ENCODE data around the gene TACR1.
A peak's percentile ranks its signal among the peaks of the same experiment; 100 is the strongest.
"Not testable (repeated sequence)": the region's sequence is repeated elsewhere in the genome, so short reads cannot be mapped to it uniquely, and the experiment has no call there.

Gene TACR1

DNA sequence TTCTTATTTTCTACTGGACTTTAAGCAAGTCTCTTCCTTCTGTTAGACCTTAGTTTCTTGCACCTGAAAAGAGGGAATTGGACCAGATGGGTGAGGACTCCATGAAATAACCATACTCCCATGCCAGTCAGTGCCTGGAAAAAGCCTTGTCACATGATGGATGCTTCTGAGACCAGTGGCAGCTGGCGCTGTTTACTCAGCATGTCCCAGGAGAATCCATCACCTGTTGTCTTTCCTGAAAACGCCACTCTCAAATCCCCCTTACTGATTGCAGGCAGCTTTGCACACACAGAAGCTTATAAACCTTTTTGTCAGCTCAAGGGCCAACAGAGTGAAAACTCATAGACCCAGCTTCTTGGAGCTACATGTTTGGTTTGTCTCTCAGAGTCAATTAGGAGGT is 123.2 kb downstream of the TACR1 start:
- peak; percentile 43 for DNase-seq

DNA sequence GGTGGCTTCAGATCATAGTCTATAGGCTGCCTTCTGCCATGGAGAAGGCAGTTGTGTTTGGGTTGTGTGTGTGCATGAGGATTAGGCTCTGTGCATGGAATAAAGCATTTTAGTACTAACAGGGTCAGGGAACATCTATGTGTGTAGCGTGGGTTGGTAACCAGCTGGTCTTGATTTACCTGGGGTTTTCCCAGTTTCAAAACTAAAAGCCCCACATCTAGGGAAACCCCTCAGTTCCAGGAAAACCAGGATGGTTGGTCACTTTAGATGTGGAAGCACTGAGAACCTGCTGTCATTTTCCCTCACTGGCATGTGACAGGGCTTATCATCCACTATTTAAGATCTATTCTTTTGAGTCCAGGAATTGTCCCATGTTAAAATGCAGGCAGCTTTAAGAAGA is 124.6 kb downstream of the TACR1 start:
- no peak for DNase-seq

GRCh38 chr2:75074228-75074627 is 125.1 kb downstream of the TACR1 start:
- no peak for DNase-seq

GRCh38 chr2:75071766-75072165 is 127.6 kb downstream of the TACR1 start:
- DNase-seq: no peak

DNA sequence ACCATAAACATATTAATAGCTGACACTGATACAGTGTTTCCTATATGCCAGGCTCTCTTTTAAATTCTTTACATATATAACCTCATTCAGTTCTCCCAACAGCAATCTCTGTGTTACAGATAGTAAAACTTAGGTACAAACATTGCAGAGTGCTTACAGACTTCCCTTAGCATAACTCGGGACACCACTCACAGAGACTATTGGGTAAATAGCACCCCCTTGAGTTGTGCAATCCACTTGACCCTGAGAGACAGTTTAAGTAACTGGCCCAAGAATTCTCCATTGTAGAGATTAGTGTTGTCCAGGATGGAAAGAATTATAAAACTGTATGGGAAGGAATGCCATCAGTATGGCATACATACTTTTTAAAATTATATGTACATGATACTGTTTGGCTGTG is 130.8 kb downstream of the TACR1 start:
- DNase-seq: no peak

- DNase-seq: no peak
These were observed 131.8 kb downstream of the TACR1 start for GRCh38 chr2:75067506-75067905.

GRCh38 chr2:75066121-75066902 is 133.0 kb downstream of the TACR1 start:
- no peak for DNase-seq

- DNase-seq: no peak
These were observed 133.8 kb downstream of the TACR1 start for GRCh38 chr2:75065402-75066008.

GRCh38 chr2:75064691-75065396 is 134.5 kb downstream of the TACR1 start:
- peak; percentile 63 for DNase-seq

- DNase-seq: no peak
These were observed 135.4 kb downstream of the TACR1 start for GRCh38 chr2:75063906-75064305.

- no peak for DNase-seq
These were observed 140.9 kb downstream of the TACR1 start for GRCh38 chr2:75058427-75058826.

GRCh38 chr2:75057150-75057549 is 142.2 kb downstream of the TACR1 start:
- DNase-seq: not testable (repeated sequence)

DNA sequence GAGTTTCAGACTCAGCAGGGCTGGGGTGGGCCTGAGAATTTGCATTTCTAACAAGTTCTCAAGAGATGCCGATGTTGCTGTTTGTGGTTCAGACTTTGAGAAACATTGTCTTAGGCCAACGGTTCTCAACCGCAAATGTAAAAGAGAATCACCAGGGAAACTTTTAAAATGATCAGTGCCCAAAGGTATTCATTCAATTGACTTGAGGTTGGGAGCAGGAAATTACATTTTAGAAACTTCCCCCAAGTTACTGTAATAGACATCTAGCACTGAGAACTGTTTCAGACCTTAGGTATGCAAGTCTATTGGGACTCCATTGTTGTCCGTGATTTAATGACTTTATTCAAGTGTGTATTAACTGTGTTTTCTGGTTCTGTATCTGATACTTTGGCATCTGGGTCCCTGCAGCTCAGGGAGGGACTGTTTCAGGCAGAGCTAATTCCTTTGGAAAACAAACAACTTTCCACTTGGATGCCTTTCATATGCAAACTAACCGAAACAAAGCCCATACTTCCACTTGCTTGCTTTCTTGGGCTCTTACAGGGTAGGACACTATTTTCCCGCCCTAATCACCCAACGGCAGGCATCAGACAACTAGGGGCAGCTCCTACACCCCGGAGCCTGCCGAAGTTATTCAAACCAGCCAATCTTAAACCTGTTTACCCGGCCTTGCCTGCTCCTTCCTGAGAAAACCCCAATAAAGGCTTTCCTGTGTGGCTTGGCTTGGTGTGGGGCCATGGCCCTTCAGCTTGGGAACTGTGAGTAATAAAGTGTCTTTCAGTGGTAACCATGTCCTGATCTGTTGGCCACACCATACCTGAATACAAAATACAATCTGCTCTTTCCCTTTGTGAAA is 143.3 kb downstream of the TACR1 start:
- no peak for DNase-seq

DNA sequence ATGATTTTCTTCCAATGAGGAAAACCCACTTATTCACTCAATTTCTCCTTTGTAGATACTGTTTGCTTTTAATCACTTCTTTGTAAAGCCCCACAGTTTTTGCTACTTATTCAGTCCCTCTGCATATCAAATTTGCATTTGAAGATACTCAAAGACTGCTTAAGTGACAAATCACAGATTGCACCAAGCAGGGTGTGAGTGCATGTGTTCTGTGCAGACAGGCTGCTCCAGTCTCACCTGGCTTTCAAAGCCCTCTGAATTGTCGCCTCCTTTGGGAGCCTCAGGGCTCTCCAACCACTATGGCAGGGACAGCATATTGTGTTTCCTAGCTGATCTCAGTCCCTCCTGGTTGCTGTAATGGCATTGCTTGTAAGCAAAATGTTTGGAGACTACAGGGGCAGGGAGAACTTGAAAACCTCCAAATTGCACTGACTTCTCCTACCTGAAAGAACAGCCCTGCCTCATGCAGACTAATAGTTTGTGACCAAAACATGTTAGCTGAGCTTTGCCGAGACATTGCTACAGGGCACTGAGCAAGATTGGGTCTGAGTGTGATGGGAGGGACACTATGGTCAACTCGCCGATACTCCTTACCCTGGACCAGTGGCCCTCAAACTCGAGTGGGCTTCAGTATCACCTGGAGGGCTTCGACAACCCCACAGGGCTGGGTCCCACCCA is 144.0 kb downstream of the TACR1 start:
- DNase-seq: no peak

DNA sequence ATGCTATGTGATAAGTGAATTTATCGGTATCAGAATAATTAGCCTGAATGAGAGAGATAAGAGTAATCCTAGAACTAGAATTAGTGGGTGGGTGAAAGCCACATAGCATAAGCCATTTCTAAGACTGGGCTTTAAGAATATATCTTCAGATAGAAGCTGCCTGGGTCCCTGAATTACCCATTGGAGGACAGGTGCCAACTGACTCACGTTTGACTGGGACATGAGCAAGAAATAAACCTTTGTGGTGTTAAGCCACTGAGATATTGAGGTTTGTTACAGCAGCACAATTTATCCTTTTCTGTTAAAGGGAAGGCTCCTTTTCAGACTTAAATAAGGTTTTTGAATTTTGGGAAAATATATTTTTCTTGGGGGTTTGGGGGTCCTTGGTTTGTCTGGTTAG is 145.0 kb downstream of the TACR1 start:
- DNase-seq: no peak

DNA sequence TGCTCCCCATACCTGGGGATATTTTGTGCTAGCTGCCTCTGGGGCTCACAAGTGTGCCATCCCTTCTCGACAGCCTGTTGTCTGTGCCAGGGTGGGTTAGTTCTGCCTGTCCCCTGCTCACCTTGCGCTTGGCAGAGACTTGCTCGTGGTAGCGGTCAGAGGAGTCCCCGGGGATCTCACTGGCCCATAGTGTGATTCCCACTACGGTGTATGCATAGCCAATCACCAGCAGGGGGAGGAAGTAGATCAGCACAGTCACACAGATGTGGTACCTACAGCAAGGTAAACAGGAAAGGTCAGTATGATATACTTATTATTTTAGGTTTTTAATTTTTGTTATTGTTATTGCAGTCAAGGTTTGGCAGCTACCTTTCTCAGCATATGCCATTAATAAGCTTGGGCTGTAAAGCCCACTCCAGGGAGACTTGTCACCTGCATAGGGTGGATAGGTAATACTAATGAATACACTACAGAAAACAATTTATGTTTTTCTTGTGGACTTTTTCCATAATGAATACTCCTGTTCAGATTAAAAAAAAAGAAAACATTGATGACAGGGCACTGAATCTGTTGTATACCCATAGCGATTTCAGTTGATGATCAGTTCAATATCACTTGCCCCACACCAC is 145.7 kb downstream of the TACR1 start:
- no peak for DNase-seq

DNA sequence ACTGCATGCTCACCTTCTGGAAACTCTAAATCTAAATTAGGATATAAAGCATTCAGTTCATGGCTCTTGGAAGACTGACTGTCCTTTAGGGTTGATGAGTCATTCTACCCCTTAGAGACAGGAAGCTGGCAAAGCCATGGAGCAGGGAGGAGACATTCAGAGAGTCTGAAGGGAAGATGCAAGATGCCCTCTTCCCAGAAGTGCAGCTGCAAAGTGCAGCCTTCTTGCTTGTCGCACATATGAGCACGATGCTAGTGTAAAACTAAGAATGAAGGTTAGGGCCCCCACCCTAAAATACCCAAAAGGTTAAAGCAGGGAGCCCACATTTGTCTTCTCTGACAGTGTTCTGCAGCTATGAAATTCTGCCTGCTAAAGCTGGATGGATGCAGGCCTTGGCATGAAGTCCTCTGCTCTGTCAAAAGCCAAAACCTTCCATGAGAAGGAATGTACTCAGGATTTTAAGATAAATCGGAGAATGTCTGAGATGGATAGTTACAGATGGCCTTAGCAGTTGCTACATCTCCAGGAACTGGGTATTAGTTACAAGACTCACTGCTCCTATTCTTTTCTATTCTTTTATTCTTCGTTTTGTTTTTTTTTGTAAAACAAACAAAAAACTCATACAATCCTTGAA is 151.2 kb downstream of the TACR1 start:
- no peak for DNase-seq

GRCh38 chr2:75047189-75047991 is 151.9 kb downstream of the TACR1 start:
- DNase-seq: no peak

DNA sequence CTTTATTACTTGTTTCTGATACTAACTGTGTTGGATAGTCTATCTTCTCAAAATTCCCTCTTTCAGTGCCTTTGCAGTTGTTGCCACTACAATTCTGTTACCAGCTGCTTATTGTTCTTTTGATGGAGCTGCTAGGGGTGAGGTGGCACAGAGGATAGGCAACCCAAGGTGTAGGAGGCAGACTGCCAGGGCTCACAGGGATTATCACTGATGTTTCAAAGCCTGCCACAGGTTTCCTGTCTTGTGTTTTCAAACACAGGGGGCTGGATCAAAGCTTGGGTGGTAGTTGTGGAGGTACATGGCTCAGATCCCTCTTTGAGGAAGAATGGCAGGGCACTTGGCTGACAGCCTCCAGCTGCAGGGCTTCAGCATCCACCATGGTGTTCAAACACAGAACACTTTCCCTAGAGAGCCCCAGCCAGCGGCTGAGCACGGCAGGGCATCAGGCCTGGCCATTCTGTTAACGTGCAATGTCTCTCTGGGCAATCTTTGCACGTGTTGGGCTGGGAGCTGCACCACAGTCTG is 153.7 kb downstream of the TACR1 start:
- no peak for DNase-seq

DNA sequence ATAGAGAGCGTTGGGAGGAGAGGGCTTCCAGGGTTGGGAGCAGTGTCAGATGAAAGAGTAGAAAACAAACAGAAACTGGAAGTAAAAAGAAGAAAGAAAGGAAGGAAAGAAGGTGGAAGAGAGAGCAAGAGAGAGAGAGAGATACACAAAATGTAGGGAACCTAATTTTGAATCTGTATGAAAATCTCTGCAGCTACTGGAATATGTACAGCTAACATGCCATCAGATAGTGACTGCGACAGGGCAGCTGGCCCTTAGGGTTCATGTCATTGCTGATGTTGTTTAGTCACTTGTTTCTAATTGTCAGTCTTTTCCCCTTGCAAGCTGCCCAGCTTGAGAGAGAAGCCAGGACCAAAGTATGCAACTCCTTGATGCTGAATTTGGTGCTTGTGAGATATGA is 155.0 kb downstream of the TACR1 start:
- no peak for DNase-seq

All from left hindlimb (tissue), 1 donor.